Suprapubic skin (tissue), 4 donors: ENCODE results near the gene OTOF.

ENCODE experiments used
- EP300 ChIP-seq: sonication (generic); formaldehyde crosslinking; IDR thresholded peaks from one replicate; pipeline ENCODE4 v1.6.1; 2017; ENCODE audit warnings: antibody characterized with exemption
- POLR2A ChIP-seq, 2 donors: fragments of 450-650 bp; IDR thresholded peaks; one replicate each; pipeline ENCODE4 v1.6.1; 2017; ENCODE audit warnings: antibody characterized with exemption in 2 of 2, mild to moderate bottlenecking in 2 of 2, moderate library complexity in 2 of 2
- POLR2AphosphoS5 ChIP-seq, 3 donors: sonication (generic); formaldehyde crosslinking; IDR thresholded peaks; one replicate each; pipeline ENCODE4 v1.6.1; 2017; ENCODE audit warnings: antibody characterized with exemption in 3 of 3
- TF ChIP-seq, protein P1 (sequence below), 2 donors: fragments of 200-600 bp in 1 of 2; fragments of 450-650 bp in 1 of 2; sonication (generic) in 1 of 2; IDR thresholded peaks; one replicate each; pipeline ENCODE4 v1.5.1; 2016 to 2019; ENCODE audit warnings: antibody characterized with exemption in 2 of 2, mild to moderate bottlenecking in 1 of 2, moderate library complexity in 1 of 2

DNA sequence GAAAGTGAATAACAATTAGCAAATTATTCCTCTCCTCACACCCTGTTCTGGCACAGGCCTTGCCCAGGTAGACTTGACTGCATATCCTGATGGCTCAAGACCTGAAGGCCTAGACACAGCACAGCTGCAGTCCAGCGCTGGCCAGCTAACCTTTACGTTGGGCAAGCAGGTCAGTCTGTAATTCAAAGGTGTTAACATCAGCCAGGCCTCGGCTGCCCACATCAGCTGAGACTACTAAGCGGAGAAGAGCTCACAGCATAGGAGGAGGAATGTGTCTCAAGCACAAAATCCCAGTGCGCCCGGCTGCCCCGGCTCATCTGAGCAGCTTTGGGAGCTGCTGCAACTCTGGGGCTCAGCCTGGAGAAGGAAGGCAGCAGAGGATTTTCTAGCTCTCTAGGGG is 33.5 kb upstream of the OTOF start:
- no peak for TF ChIP-seq POLR2AphosphoS5 (IDR thresholded peaks at IDR 0.05)
- TF ChIP-seq, protein P1, sequence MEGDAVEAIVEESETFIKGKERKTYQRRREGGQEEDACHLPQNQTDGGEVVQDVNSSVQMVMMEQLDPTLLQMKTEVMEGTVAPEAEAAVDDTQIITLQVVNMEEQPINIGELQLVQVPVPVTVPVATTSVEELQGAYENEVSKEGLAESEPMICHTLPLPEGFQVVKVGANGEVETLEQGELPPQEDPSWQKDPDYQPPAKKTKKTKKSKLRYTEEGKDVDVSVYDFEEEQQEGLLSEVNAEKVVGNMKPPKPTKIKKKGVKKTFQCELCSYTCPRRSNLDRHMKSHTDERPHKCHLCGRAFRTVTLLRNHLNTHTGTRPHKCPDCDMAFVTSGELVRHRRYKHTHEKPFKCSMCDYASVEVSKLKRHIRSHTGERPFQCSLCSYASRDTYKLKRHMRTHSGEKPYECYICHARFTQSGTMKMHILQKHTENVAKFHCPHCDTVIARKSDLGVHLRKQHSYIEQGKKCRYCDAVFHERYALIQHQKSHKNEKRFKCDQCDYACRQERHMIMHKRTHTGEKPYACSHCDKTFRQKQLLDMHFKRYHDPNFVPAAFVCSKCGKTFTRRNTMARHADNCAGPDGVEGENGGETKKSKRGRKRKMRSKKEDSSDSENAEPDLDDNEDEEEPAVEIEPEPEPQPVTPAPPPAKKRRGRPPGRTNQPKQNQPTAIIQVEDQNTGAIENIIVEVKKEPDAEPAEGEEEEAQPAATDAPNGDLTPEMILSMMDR (IDR thresholded peaks at IDR 0.05), result no peak
- no peak for TF ChIP-seq POLR2A (IDR thresholded peaks at IDR 0.05)
- no peak for TF ChIP-seq EP300
